H7 (cell line): ENCODE data around the gene CHRFAM7A. TPM values are rescaled to one million over a fixed set of nuclear protein-coding genes. Genes with fewer than 3 reads are reported as not detected.
"Not testable (repeated sequence)": the region's sequence is repeated elsewhere in the genome, so short reads cannot be mapped to it uniquely, and the experiment has no call there.

Experiments used
- DNase-seq: peaks from one replicate; pipeline ENCODE4 v3.0.0; 2012
- H3K27me3 ChIP-seq: 2 replicates; pipeline ENCODE4 v1.6.0; 2011; ENCODE audit warnings: mild to moderate bottlenecking, low read length; ENCODE audit not compliant: control insufficient read depth, insufficient read depth
- H3K36me3 ChIP-seq: replicated peaks from 2 replicates; pipeline ENCODE4 v1.5.1; 2011; ENCODE audit warnings: low read length; ENCODE audit not compliant: control insufficient read depth, insufficient read depth
- H3K4me3 ChIP-seq: 2 replicates; pipeline ENCODE4 v1.5.1; 2011; ENCODE audit warnings: low read depth, mild to moderate bottlenecking, control low read depth, low read length, moderate library complexity; ENCODE audit not compliant: insufficient read depth
- total RNA-seq: library from RNA; depleted of rRNA; stranded (reverse); fragments of >200 nt; shearing (Covaris generic); gene quantifications from 2 replicates; pipeline ENCODE4 v1.2.3, GENCODE V29; 2014; rRNA removed

CHRFAM7A gene
- 2.1 and 2.2 TPM in 2 replicates for total RNA-seq

GRCh38 chr15:30392766-30393663 lies at the start of gene CHRFAM7A:
CHRFAM7A (minus strand) TSS chr15:30393540; CDS start chr15:30383351, 10,189 bp downstream.
- DNase-seq, H3K27me3 ChIP-seq, H3K4me3 ChIP-seq, H3K36me3 ChIP-seq: not testable (repeated sequence)

- H3K4me3 ChIP-seq, H3K36me3 ChIP-seq, DNase-seq, H3K27me3 ChIP-seq: not testable (repeated sequence)
These were observed 45.0 kb upstream of the CHRFAM7A start for GRCh38 chr15:30438348-30438747.

GRCh38 chr15:30435878-30436277 lies 42.5 kb upstream of the CHRFAM7A start:
- H3K27me3 ChIP-seq, DNase-seq, H3K36me3 ChIP-seq, H3K4me3 ChIP-seq: not testable (repeated sequence)

- not testable (repeated sequence) for H3K36me3 ChIP-seq, DNase-seq, H3K4me3 ChIP-seq, H3K27me3 ChIP-seq
These were observed 27.4 kb upstream of the CHRFAM7A start for GRCh38 chr15:30420723-30421122.

GRCh38 chr15:30414160-30414559 lies 20.8 kb upstream of the CHRFAM7A start, which contains the start of gene GOLGA8R:
GOLGA8R (minus strand) TSS chr15:30414260; CDS start chr15:30414162, 98 bp downstream.
- H3K27me3 ChIP-seq, H3K36me3 ChIP-seq, DNase-seq, H3K4me3 ChIP-seq: not testable (repeated sequence)

- not testable (repeated sequence) for DNase-seq, H3K27me3 ChIP-seq, H3K4me3 ChIP-seq, H3K36me3 ChIP-seq
These were observed 14.3 kb upstream of the CHRFAM7A start for GRCh38 chr15:30407636-30408035.

- not testable (repeated sequence) for H3K27me3 ChIP-seq, H3K36me3 ChIP-seq, H3K4me3 ChIP-seq, DNase-seq
These were observed 5.6 kb upstream of the CHRFAM7A start for GRCh38 chr15:30398988-30399387.

- not testable (repeated sequence) for DNase-seq, H3K4me3 ChIP-seq, H3K27me3 ChIP-seq, H3K36me3 ChIP-seq
These were observed 288 bp upstream of the CHRFAM7A start for GRCh38 chr15:30393664-30393991.

GRCh38 chr15:30386318-30386887 lies 6.9 kb downstream of the CHRFAM7A start:
- not testable (repeated sequence) for H3K36me3 ChIP-seq, DNase-seq, H3K27me3 ChIP-seq, H3K4me3 ChIP-seq

- DNase-seq, H3K4me3 ChIP-seq, H3K36me3 ChIP-seq, H3K27me3 ChIP-seq: not testable (repeated sequence)
These were observed 16.3 kb downstream of the CHRFAM7A start for GRCh38 chr15:30377082-30377413.

GRCh38 chr15:30376375-30377081 lies 16.8 kb downstream of the CHRFAM7A start:
- H3K27me3 ChIP-seq, DNase-seq: not testable (repeated sequence)

GRCh38 chr15:30375872-30376271 lies 17.5 kb downstream of the CHRFAM7A start:
- not testable (repeated sequence) for H3K27me3 ChIP-seq, DNase-seq, H3K4me3 ChIP-seq, H3K36me3 ChIP-seq

More at GRCh38 chr15:30376375-30377081, 16.8 kb downstream of the CHRFAM7A start:
- not testable (repeated sequence) for H3K36me3 ChIP-seq, H3K4me3 ChIP-seq

GRCh38 chr15:30374862-30375261 lies 18.5 kb downstream of the CHRFAM7A start:
- H3K4me3 ChIP-seq, DNase-seq, H3K27me3 ChIP-seq, H3K36me3 ChIP-seq: not testable (repeated sequence)

GRCh38 chr15:30368271-30368670 lies 25.1 kb downstream of the CHRFAM7A start:
- H3K4me3 ChIP-seq, H3K27me3 ChIP-seq, DNase-seq, H3K36me3 ChIP-seq: not testable (repeated sequence)

GRCh38 chr15:30367246-30367645 lies 26.1 kb downstream of the CHRFAM7A start:
- not testable (repeated sequence) for H3K36me3 ChIP-seq, DNase-seq, H3K4me3 ChIP-seq, H3K27me3 ChIP-seq
